H1 (cell line): ENCODE results near the gene SRSF12. TPM values are rescaled to one million over a fixed set of nuclear protein-coding genes. Genes with fewer than 3 reads are reported as not detected.

Source experiments
- CTCF ChIA-PET: fragments of 300-600 bp; sonication (Branson Sonifier 250); formaldehyde crosslinking; loops from one replicate; lab custom pipeline; 2021; ENCODE audit not compliant: partially characterized antibody; lab: Charles Lee
- POLR2A ChIA-PET: fragments of 300-600 bp; sonication (Branson Sonifier 250); formaldehyde crosslinking; loops from one replicate; lab custom pipeline; 2021; ENCODE audit warnings: inconsistent platforms; ENCODE audit not compliant: partially characterized antibody; lab: Charles Lee
- DNase-seq, 2 experiments: peaks; one replicate each; pipeline versions ENCODE4 v3.0.0 to v3.0.0-alpha.2; 2010 to 2022; ENCODE audit warnings: low spot score in 2 of 2, low read depth in 1 of 2, mixed read lengths in 1 of 2
- FAIRE-seq: peaks from 2 replicates; lab custom pipeline; 2011; peaks lifted over from hg19 to GRCh38; lab: Jason Lieb, UNC
- H2AFZ ChIP-seq: 2 replicates; pipeline ENCODE4 v1.8.1; 2012; ENCODE audit warnings: low read length, inconsistent platforms
- H2AK5ac ChIP-seq: 2 replicates; pipeline ENCODE4 v1.6.1; 2013; ENCODE audit warnings: low read depth, low read length
- H2BK120ac ChIP-seq: replicated peaks from 2 replicates; pipeline ENCODE3; 2013; ENCODE audit warnings: low read depth, low read length, inconsistent platforms
- H2BK12ac ChIP-seq: 2 replicates; pipeline ENCODE4 v1.6.1; 2013; ENCODE audit warnings: low read depth, low read length
- H2BK15ac ChIP-seq: 2 replicates; pipeline ENCODE4 v1.6.1; 2013; ENCODE audit warnings: low read length
- H2BK20ac ChIP-seq: 2 replicates; pipeline ENCODE4 v1.6.1; 2013; ENCODE audit warnings: low read length
- H2BK5ac ChIP-seq: 2 replicates; pipeline ENCODE4 v1.6.1; 2013; ENCODE audit warnings: low read depth, low read length
- H3K14ac ChIP-seq: 2 replicates; pipeline ENCODE4 v1.6.1; 2013; ENCODE audit warnings: inconsistent platforms; ENCODE audit not compliant: insufficient read length
- H3K18ac ChIP-seq: 2 replicates; pipeline ENCODE4 v1.6.1; 2013; ENCODE audit warnings: low read length; ENCODE audit errors: extremely low read depth
- H3K23ac ChIP-seq: 2 replicates; pipeline ENCODE4 v1.6.1; 2013; ENCODE audit warnings: inconsistent platforms; ENCODE audit not compliant: insufficient read length
- H3K23me2 ChIP-seq: 2 replicates; pipeline ENCODE4 v1.6.1; 2013; ENCODE audit warnings: low read depth, low read length
- H3K27ac ChIP-seq: 2 replicates; pipeline ENCODE4 v1.6.1; 2011; ENCODE audit warnings: low read depth, low read length, inconsistent platforms
- H3K27me3 ChIP-seq, 4 experiments: replicated peaks in 1 of 4; 1 replicate in 1 of 4; 2 replicates in 3 of 4; pipeline versions ENCODE4 v1.6.1 to v1.8.1; 2011 to 2013; ENCODE audit warnings: low read length in 3 of 4, mild to moderate bottlenecking in 3 of 4, inconsistent platforms in 2 of 4, mixed read lengths in 2 of 4, moderate library complexity in 1 of 4; ENCODE audit not compliant: control insufficient read depth in 3 of 4, insufficient read depth in 3 of 4; ENCODE audit errors: extremely low read depth in 1 of 4
- H3K36me3 ChIP-seq, 4 experiments: 2 replicates each; pipeline versions ENCODE4 v1.6.1 to v1.8.1; 2011 to 2013; ENCODE audit warnings: mild to moderate bottlenecking in 4 of 4, low read length in 3 of 4, moderate library complexity in 2 of 4, control low read depth in 1 of 4, inconsistent platforms in 1 of 4; ENCODE audit not compliant: insufficient read depth in 4 of 4, control insufficient read depth in 2 of 4
- H3K4ac ChIP-seq: replicated peaks from 2 replicates; pipeline ENCODE3; 2013; ENCODE audit warnings: low read length, low read depth, mixed read lengths, inconsistent platforms; ENCODE audit not compliant: insufficient read length
- H3K4me1 ChIP-seq, 4 experiments: replicated peaks in 1 of 4; 1 replicate in 1 of 4; 2 replicates in 3 of 4; pipeline versions ENCODE4 v1.6.1 to v1.8.1; 2011 to 2013; ENCODE audit warnings: low read length in 3 of 4, inconsistent platforms in 2 of 4, mixed read lengths in 1 of 4; ENCODE audit not compliant: insufficient read depth in 4 of 4, control insufficient read depth in 3 of 4
- H3K4me2 ChIP-seq, 2 experiments: 2 replicates each; pipeline versions ENCODE4 v1.6.1 to v1.8.1; 2011 to 2013; ENCODE audit warnings: low read depth in 2 of 2, low read length in 2 of 2, control low read depth in 1 of 2, inconsistent platforms in 1 of 2, mild to moderate bottlenecking in 1 of 2; ENCODE audit not compliant: insufficient read depth in 1 of 2
- H3K4me3 ChIP-seq, 4 experiments: fragments of 200-600, 300-600 bp in 1 of 4; sonication (generic), shearing (Covaris generic), sonication (Bioruptor Twin) in 1 of 4; 2 replicates each; pipeline versions ENCODE4 v1.5.1 to v1.8.1; 2011 to 2016; ENCODE audit warnings: low read length in 4 of 4, low read depth in 3 of 4, control low read depth in 2 of 4, inconsistent platforms in 2 of 4, mild to moderate bottlenecking in 2 of 4, mixed read lengths in 1 of 4, moderate library complexity in 1 of 4; ENCODE audit not compliant: insufficient read depth in 2 of 4; ENCODE audit errors: extremely low read depth in 1 of 4
- H3K56ac ChIP-seq: replicated peaks from 2 replicates; pipeline ENCODE3; 2013; ENCODE audit warnings: low read depth, mild to moderate bottlenecking, mixed read lengths, low read length, inconsistent platforms; ENCODE audit not compliant: insufficient read length
- H3K79me1 ChIP-seq: 2 replicates; pipeline ENCODE4 v1.6.1; 2013; ENCODE audit warnings: low read depth, low read length, control low read depth
- H3K79me2 ChIP-seq, 2 experiments: 2 replicates each; pipeline versions ENCODE4 v1.6.1 to v1.8.1; 2012 to 2013; ENCODE audit warnings: low read length in 2 of 2, mild to moderate bottlenecking in 2 of 2, inconsistent platforms in 1 of 2; ENCODE audit not compliant: insufficient read depth in 2 of 2, control insufficient read depth in 1 of 2
- H3K9ac ChIP-seq, 4 experiments: replicated peaks in 1 of 4; 1 replicate in 1 of 4; 2 replicates in 3 of 4; pipeline versions ENCODE4 v1.6.1 to v1.8.1; 2011 to 2013; ENCODE audit warnings: low read depth in 3 of 4, low read length in 3 of 4, control low read depth in 2 of 4, mild to moderate bottlenecking in 2 of 4, moderate library complexity in 2 of 4, inconsistent platforms in 1 of 4; ENCODE audit errors: extremely low read depth in 1 of 4
- H3K9me3 ChIP-seq, 2 experiments: 2 replicates each; pipeline versions ENCODE4 v1.6.1 to v1.8.1; 2012 to 2013; ENCODE audit warnings: mild to moderate bottlenecking in 2 of 2, moderate library complexity in 2 of 2, control low read depth in 1 of 2, inconsistent platforms in 1 of 2, low read depth in 1 of 2, low read length in 1 of 2, mixed read lengths in 1 of 2; ENCODE audit not compliant: insufficient read depth in 2 of 2
- H4K20me1 ChIP-seq, 2 experiments: replicated peaks in 1 of 2; 2 replicates each; pipeline versions ENCODE3 to v1.8.1; 2011 to 2013; ENCODE audit warnings: inconsistent platforms in 2 of 2, low read length in 2 of 2, mild to moderate bottlenecking in 1 of 2; ENCODE audit not compliant: insufficient read depth in 2 of 2, control insufficient read depth in 1 of 2
- H4K5ac ChIP-seq: 2 replicates; pipeline ENCODE4 v1.6.1; 2013; ENCODE audit warnings: low read length, low read depth, mixed read lengths, inconsistent platforms; ENCODE audit not compliant: insufficient read length
- H4K8ac ChIP-seq: 2 replicates; pipeline ENCODE4 v1.8.0; 2013; ENCODE audit warnings: mild to moderate bottlenecking, moderate library complexity, low read length, inconsistent platforms; ENCODE audit not compliant: insufficient read depth; ENCODE audit errors: extremely low read depth
- H4K91ac ChIP-seq: replicated peaks from 2 replicates; pipeline ENCODE3; 2013; ENCODE audit warnings: low read length, mixed read lengths, inconsistent platforms; ENCODE audit not compliant: insufficient read length
- CBX8 ChIP-seq: fragments of 300-800, 300-1000 bp; sonication (generic); IDR thresholded peaks from 2 replicates; pipeline ENCODE4 v1.7.1; 2016; ENCODE audit warnings: low read depth, low read length, borderline replicate concordance
- E2F6 ChIP-seq: IDR thresholded peaks from 2 replicates; pipeline ENCODE4 v1.6.1; 2012; ENCODE audit warnings: inconsistent platforms
- EZH2 ChIP-seq: fragments of 200-600 bp; sonication (generic); IDR thresholded peaks from 2 replicates; pipeline ENCODE4 v1.7.1; 2012; ENCODE audit warnings: low read depth, mild to moderate bottlenecking, moderate library complexity, low read length, inconsistent platforms; ENCODE audit not compliant: severe bottlenecking
- FOSL1 ChIP-seq: IDR thresholded peaks from 2 replicates; pipeline ENCODE4 v1.6.1; 2011; ENCODE audit warnings: mild to moderate bottlenecking, low read depth, low read length, moderate library complexity; ENCODE audit not compliant: insufficient read depth
- MAFK ChIP-seq: IDR thresholded peaks from 2 replicates; pipeline ENCODE4 v1.6.1; 2012; ENCODE audit warnings: low read depth, mild to moderate bottlenecking, improper control_type of control experiment, low read length
- RXRA ChIP-seq: IDR thresholded peaks from 2 replicates; pipeline ENCODE4 v1.6.1; 2011; ENCODE audit warnings: low read depth, mild to moderate bottlenecking, low read length, moderate library complexity; ENCODE audit not compliant: insufficient read depth
- SAP30 ChIP-seq: fragments of 300-600 bp; sonication (generic); IDR thresholded peaks from 2 replicates; pipeline ENCODE4 v1.7.1; 2012; ENCODE audit warnings: low read length, moderate library complexity, mild to moderate bottlenecking, inconsistent platforms; ENCODE audit not compliant: insufficient read depth, insufficient replicate concordance
- SIN3A ChIP-seq, 2 experiments: IDR thresholded peaks in 1 of 2; conservative IDR thresholded peaks in 1 of 2; 2 replicates each; pipeline ENCODE4 v1.6.1; 2011 to 2012; ENCODE audit warnings: low read length in 2 of 2, improper control_type of control experiment in 1 of 2, low read depth in 1 of 2, mild to moderate bottlenecking in 1 of 2
- SIRT6 ChIP-seq: IDR thresholded peaks from one replicate; pipeline ENCODE4 v1.7.1; 2012; ENCODE audit warnings: low read length, inconsistent platforms
- SUZ12 ChIP-seq: fragments of 200-600 bp; sonication (generic); IDR thresholded peaks from 2 replicates; pipeline ENCODE4 v1.6.1; 2012; ENCODE audit warnings: mild to moderate bottlenecking, inconsistent platforms, low read length, moderate library complexity, mixed read lengths
- WGBS, 2 experiments: shearing (Covaris generic) in 1 of 2; methylation state at CpG; one replicate each; pipeline versions ENCODE4 v1.1.6 to v1.1.7; 2013 to 2015; ENCODE audit warnings: low lambda C conversion rate in 2 of 2, mixed read lengths in 2 of 2, inconsistent platforms in 1 of 2, low coverage in 1 of 2, missing lambda C conversion rate in 1 of 2; ENCODE audit not compliant: insufficient replicate concordance in 2 of 2, insufficient coverage in 1 of 2, insufficient read length in 1 of 2; ENCODE audit errors: extremely low coverage in 1 of 2, missing lambda C conversion rate in 1 of 2; 5-methylcytosine and 5-hydroxymethylcytosine counted together
- polyA plus RNA-seq, 7 experiments: library from polyadenylated mRNA; depleted of rRNA in 3 of 7; stranded (reverse) in 5 of 7; unstranded in 2 of 7; fragments of >200 nt in 5 of 7; fragments of 200-250 nt in 2 of 7; gene quantifications; 1 replicate in 5 of 7; 2 replicates in 1 of 7; 4 replicates in 1 of 7; pipeline versions ENCODE4 v1.2.1 to v1.2.3, GENCODE V29; 2011 to 2013; ENCODE audit warnings: missing spikeins in 2 of 7, mixed read lengths in 2 of 7
- total RNA-seq: library from RNA; stranded (reverse); fragmentation: NEBNext Ultra II Directional; extraction: Animal tissue kit (Norgen Biotek cat#: 25700); gene quantifications from 2 replicates; pipeline ENCODE4 v1.2.1, GENCODE V29; 2021

Gene SRSF12
- total and polyA plus RNA-seq, 2 of the 8 experiments (the other 6 are each of a cell fraction or from before 2014, with no cell fraction given): 2.6 to 4.2 TPM

GRCh38 chr6:89054208-89054607 lies 63.7 kb downstream of the SRSF12 start:
- 94% methylated on average over 4 of the region's 4 CpGs; no CpG with 5 or more reads in 1 of the 2 experiments for WGBS, 2 experiments
- Histone ChIP-seq H2BK20ac (no peak overlapping the region), H2BK120ac (no peak overlapping the region), H3K79me2 (no peaks in the 10 kb centered on the region), H4K5ac (no peak overlapping the region), H3K4me1 (no peaks in the 10 kb centered on the region), H3K4me2 (no peak overlapping the region), H3K23ac (no peak overlapping the region), H4K91ac (no peak overlapping the region), H3K4me3 (no peak overlapping the region), H3K18ac (no peak overlapping the region), H2BK15ac (no peak overlapping the region), H3K9me3 (no peaks in the 10 kb centered on the region), H3K36me3 (no peaks in the 10 kb centered on the region), H4K8ac (no peak overlapping the region), H3K79me1 (no peaks in the 10 kb centered on the region), H3K56ac (no peak overlapping the region), H2AFZ (no peak overlapping the region), H3K27me3 (peaks cover 0 to 3% (median under 1%) of the 10 kb centered on the region in 4 experiments; a peak in 4 of 7 replicates), H2BK12ac (no peak overlapping the region), H3K9ac (no peak overlapping the region), H3K4ac (no peak overlapping the region), H3K23me2 (no peaks in the 10 kb centered on the region), H4K20me1 (no peaks in the 10 kb centered on the region), H2BK5ac (no peak overlapping the region), H3K14ac (no peak overlapping the region), H3K27ac (no peak overlapping the region), H2AK5ac (no peak overlapping the region)
- ChIA-PET POLR2A (interaction anchor here (1.5 kb wide), 1 partner anchor 26 kb away, joined by 3 read pairs; the partner anchor contains the start of gene PNRC1), CTCF (interaction anchor here (0.8 to 1.2 kb wide), 2 partner anchors 14 to 30 kb away, joined by 3 read pairs; no protein-coding TSS in a partner anchor)
- no peak for TF ChIP-seq CBX8
- no peak for TF ChIP-seq SAP30
- TF ChIP-seq E2F6: no peak
- TF ChIP-seq RXRA: no peak
- no peak for TF ChIP-seq FOSL1
- TF ChIP-seq EZH2: no peak
- no peak for TF ChIP-seq SIN3A (conservative IDR thresholded peaks at IDR 0.05 in 1 of 2, IDR thresholded peaks at IDR 0.05 in 1 of 2; ENCODE audit: low read depth in 1 of 2, low read length in 2 of 2)
- no peak for TF ChIP-seq SUZ12
- TF ChIP-seq SIRT6: no peak
- TF ChIP-seq MAFK: no peak
- FAIRE-seq (no peak), DNase-seq (no peak)
